HUES64 (cell line): ENCODE results near the gene PEPD.

Experiments
- H3K27ac ChIP-seq: 2 replicates; pipeline ENCODE4 v1.7.0; 2013; ENCODE audit warnings: low read depth, low read length, inconsistent platforms
- H3K27me3 ChIP-seq: 2 replicates; pipeline ENCODE4 v1.6.1; 2013; ENCODE audit warnings: mild to moderate bottlenecking, low read length; ENCODE audit not compliant: insufficient read depth
- H3K36me3 ChIP-seq: 2 replicates; pipeline ENCODE4 v1.6.1; 2013; ENCODE audit warnings: mild to moderate bottlenecking, low read length; ENCODE audit not compliant: insufficient read depth
- H3K4me1 ChIP-seq: 2 replicates; pipeline ENCODE4 v1.6.1; 2013; ENCODE audit warnings: mild to moderate bottlenecking, low read length, moderate library complexity; ENCODE audit not compliant: insufficient read depth
- H3K4me3 ChIP-seq: 2 replicates; pipeline ENCODE4 v1.5.1; 2013; ENCODE audit warnings: mild to moderate bottlenecking, low read length, moderate library complexity
- H3K9ac ChIP-seq: 2 replicates; pipeline ENCODE4 v1.6.1; 2013; ENCODE audit warnings: mild to moderate bottlenecking, low read depth, low read length
- H3K9me3 ChIP-seq: 2 replicates; pipeline ENCODE4 v1.6.1; 2013; ENCODE audit warnings: low read depth, low read length; ENCODE audit not compliant: insufficient read depth
- whole genome bisulfite sequencing: fragments of 150-250, 120-280 bp; methylation state at CpG from one replicate; pipeline ENCODE4 v1.1.7; 2013; ENCODE audit warnings: missing lambda C conversion rate; 5-methylcytosine and 5-hydroxymethylcytosine counted together

The PEPD gene

GRCh38 chr19:33339016-33339984 lies 182.3 kb downstream of the PEPD start:
- H3K36me3 ChIP-seq, result no peaks in the 10 kb centered on the region
- peaks cover 3% of the 10 kb centered on the region; the same call in 1 of the 2 replicates for H3K4me1 ChIP-seq
- H3K4me3 ChIP-seq, result no peak overlapping the region
- 86% methylated on average over 8 of the region's 8 CpGs for WGBS
- H3K27ac ChIP-seq, result no peak overlapping the region
- H3K9ac ChIP-seq, result no peak overlapping the region
- H3K9me3 ChIP-seq, result no peaks in the 10 kb centered on the region
- H3K27me3 ChIP-seq, result 0 out of 2 replicates have a peak, but pooled peaks cover under 1% of the 10 kb centered on the region
